HG03520 (cell line): ENCODE measurements around the gene EPHA4.

Experiments used
- ATAC-seq: cut with Tn5 transposase; IDR thresholded peaks from one replicate; pipeline ENCODE4 v1.9.1; 2021; ENCODE audit warnings: mild to moderate bottlenecking, moderate library complexity; ENCODE audit not compliant: unreplicated experiment

Gene EPHA4

DNA sequence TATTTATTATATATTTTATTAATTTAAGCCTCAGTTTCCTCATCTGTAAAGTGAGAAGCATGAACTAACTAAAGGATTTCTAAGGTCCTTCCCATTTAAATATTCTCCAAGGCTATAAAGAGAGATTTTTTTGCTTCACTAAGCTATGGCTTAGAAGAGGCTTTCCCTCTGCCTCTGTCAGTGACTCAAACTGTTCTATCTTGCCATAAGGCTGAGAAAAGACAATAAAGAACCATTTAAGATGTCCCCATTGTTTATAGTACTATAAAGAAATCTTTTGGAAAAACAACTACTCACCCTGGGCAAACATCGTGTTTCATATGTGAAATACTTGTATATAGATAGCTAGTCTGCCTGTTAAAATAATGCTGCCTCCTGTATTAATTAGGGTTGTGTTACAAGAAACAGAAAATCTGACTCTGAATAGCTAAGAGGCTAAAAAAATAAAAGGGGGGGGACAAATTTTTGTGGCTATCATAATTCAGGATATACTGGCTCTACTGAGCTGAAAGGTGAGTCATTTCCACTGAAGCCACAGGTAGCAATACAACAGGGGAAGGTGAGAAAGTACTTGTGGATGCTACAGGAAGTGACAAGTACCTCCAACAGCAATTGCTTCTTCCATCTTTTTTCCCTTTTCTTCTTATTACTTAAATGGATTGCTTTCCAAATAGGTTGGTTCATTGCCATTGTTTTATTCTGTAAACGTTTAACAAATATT lies 25.4 kb downstream of the EPHA4 start:
- no peak for ATAC-seq

DNA sequence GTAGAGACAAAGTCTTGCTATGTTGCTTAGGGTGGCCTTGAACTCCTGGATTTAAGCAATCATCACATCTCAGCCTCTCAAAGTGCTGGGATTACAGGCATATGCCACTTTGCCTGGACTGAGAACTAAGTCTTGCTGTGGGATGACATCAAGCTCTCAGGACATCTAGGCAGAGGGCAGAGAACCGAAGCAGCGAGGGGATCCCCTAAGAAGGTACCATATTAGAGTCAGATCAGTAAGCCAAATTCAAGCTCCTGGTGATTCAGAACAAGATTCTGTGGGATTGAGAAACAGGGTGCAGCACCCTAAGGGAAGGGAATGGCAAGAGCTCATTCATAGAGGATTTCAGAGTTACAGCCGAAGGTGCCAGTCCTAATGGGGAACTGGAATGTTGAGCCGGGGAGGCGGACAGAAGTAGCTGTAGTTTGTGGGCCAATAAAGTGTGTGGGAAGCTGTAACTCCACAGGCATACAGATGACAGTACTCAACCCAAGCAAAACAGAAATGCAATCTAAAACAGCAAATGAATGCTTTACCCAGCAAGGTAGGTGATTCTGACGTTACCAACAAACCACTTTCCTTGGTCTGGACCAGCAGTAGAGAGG lies 30.9 kb downstream of the EPHA4 start:
- no peak for ATAC-seq

DNA sequence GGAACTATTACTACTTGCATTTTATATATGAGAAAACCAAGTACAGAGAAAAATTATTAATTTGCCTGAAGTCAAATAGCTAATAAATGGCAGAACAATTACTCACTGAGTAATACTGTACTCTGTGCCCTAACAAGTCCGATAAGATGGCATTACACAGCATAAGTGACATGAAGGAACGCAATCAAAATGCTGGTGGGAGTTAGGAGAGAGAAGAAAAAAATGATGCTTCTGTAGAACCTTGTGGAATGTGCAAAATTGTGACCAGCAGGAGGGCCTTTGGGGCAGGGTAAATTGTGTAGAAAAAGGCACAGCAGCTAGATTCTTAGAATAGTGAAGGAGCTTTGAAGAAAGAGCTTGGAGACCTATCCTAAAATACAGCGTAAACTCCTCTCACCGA lies 32.9 kb downstream of the EPHA4 start:
- no peak for ATAC-seq

DNA sequence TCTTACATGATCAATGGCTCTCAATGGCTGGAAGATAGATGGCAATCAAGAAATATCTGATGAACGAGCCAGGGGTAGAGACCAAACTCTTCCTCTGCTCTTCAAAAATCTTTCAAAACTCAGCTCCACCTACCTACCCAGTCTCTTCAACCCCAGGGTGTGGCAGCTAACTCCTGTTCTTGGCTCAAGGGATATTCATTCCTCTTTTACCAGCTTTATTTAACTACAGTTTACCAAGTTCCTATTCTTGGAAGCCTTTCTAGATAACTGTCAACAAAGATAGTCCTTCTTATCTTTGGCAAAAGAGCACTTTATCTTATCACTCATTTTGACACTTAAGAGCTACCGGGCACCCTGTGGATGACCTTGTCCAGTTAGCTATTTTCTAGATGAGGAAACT lies 36.3 kb downstream of the EPHA4 start:
- ATAC-seq = no peak

DNA sequence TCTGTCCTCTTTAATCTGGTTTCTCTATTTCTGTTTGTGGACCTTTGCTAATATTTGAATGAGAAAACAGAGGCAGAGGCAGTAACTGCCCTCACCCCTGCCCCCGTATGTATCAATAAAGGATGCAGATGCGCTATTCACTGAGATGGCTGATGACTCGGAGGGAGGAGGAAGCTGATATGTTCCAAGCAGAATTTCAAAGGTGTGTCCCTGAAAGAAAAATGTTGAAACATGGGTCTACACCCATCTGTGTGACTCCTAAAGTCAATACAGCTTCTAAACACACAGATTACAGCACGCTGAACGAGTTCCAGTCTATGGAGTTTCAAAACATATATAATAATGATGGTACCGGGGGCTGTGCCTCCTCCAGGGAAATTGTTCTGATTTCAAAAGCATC lies 38.8 kb downstream of the EPHA4 start:
- no peak for ATAC-seq

DNA sequence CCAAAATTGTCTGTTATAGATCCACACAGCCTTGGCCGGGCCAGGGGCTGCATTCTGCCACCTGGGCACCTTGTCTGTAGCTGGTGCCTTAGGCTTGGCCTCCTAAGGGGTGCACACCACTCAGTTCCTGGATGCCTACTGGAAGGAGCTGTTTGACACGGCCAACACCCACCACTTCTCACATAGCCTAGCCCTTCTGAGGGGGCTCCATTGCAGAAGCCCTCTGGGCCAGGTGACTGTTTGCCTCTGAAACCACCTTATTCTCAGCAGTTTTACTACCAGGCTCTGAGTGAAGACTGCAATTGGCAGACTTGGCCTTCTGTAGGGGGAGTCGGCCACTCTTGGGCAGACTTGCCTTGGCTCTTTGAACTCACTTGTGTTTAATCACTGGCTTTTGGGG lies 39.5 kb downstream of the EPHA4 start:
- ATAC-seq = no peak

DNA sequence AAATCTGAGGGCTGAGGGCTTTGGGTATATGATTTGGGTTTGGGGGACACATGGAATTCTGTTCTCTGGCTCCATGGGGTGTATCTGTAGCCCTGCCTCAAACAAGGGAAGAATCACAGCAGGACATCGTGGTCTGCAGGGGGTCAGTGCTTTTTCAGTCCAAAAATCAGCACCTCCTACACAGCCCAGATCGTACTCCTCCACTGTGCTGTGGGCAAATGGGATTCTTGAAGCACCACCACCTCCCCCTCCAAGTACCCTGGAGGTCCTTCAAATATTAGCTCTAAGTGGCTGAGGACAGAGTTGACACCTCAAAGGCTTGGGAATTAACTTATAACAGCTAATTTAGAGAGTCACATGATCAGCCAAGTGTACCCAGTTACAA lies 41.5 kb downstream of the EPHA4 start:
- ATAC-seq = no peak

DNA sequence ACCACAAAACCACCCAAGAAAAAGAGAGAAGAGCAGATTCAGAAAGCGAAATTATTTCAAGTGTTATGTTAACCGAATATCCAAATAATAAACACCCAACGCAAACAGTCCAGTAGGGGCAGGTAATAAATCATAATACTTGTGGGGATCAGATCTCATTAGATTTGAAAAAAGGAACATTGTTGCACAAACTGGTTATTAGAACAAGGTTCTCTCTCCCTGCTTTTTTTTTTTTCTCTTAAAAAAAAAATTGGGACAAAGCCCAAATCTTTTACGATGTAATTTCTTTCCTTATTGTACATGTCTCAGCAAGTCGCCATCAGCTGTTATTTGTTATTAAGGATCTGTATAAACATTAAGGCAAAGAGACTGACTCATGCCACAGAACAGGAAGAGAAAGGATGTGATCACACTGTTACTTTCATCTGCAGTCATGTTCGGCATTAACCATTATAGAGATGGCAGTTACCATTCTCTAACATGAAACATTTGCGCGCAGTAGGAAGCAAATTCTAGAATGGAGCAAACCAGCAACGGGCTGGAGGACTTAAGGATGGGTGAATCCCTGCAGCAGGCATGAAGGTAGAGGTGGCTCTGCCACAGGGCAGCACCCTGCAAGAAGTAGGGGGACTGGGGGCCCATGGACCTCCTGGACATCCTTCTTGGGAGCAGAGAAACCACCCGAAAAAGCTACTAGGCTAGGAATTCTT lies 42.0 kb downstream of the EPHA4 start:
- no peak for ATAC-seq

DNA sequence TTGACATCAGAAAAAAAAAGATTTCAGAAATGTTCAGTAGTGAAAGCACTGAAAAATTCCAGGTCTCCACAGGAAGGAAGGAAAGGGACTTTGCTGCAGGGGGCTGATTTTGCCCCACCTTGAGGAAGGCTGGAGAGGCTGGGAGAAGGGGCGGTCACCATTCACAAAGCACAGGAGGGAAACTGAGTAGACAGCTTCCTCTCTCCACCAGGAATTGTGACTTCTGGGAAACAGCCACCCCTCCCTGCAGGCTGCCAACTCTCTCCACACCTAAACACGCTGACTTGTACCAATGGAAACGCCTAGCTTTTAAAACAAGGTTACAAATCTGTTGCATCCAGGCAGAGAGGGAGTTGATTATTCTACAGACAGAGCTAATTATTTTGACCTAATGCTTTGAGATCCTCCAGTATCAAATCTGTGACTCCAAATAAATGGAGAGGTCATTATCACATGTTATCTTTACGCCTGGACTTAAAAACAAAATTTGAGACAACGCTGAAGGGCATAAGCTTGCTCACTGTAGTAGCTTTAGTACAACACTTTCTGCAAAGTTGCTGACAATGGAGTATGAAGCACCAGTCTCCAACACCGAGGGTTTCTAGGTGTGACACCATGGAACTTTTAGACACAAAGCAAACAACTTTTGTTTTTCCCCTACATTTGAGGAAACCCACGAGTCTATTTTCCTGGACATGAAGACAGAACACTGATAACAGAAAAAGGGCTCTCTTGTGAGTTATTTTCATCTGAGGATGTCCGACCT lies 42.7 kb downstream of the EPHA4 start:
- no peak for ATAC-seq

DNA sequence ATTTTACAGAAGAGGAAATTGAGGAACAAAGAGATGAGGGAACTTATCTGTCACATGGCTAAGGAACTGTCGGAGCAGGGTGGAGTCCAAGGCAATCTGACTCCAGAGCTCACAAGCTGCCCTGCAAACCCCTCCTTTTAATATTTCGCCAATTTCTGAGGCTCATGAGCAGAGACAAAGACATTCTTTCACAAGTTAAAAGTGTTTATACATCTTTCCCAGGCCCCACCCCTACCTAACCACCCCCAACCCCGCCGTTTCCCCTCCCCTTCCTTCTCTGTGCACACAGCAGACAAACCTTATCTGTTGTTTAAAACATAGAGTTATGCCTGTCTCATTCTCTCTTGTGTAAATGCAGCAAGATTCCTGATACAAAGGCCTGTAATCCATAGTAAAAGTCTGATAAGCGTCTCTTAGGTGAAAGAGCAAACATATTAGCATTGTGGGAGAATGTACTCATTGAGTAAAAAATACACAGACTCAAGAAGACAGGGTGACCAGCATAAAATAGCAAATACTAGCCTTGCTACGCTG lies 44.3 kb downstream of the EPHA4 start:
- ATAC-seq = no peak

DNA sequence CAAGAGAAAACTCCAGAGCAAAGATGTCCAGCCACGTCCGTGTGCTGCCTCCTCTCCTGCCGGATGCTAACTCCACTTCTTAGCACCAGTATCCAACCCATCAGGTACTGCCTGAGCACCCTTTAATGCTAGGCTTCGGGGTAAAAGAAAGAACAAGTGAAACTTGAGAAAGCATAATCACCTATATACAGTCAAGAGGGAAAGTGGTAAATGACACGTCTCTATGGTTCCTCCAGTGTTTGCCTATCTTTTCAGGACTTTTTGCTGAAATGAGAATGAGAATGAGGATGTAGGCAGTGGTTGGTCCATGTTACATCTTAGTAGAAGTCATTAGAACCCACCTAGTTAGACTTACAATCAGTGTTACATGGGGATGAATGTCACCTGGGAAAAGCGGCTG lies 47.9 kb downstream of the EPHA4 start:
- no peak for ATAC-seq

DNA sequence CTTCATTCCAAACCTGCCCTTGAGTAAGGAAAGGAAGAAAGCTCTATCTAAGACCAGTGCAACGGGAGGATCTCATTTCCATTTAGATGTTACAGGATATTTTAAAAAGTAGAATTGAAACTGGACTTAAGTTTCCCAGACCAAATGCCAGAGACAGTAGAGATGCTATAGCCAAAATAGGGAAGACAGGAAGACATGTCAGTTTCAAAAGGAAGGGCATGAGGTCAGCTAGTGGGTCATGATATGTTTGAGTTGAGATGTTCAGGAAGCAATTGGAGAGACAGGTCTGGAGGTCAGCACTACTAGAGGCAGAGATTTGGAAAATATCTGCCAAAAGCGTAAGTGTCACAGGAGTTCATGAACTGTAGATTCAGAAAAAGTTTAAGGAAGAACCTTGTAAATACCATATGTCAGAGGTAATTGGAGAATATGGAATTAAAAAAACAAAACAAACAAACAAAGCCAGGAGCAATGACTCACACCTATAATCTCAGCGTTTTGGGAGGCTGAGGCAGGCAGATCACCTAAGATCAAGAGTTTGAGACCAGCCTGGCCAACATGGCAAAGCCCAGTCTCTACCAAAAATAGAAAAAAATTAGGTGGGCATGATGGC lies 50.8 kb downstream of the EPHA4 start:
- ATAC-seq = no peak

DNA sequence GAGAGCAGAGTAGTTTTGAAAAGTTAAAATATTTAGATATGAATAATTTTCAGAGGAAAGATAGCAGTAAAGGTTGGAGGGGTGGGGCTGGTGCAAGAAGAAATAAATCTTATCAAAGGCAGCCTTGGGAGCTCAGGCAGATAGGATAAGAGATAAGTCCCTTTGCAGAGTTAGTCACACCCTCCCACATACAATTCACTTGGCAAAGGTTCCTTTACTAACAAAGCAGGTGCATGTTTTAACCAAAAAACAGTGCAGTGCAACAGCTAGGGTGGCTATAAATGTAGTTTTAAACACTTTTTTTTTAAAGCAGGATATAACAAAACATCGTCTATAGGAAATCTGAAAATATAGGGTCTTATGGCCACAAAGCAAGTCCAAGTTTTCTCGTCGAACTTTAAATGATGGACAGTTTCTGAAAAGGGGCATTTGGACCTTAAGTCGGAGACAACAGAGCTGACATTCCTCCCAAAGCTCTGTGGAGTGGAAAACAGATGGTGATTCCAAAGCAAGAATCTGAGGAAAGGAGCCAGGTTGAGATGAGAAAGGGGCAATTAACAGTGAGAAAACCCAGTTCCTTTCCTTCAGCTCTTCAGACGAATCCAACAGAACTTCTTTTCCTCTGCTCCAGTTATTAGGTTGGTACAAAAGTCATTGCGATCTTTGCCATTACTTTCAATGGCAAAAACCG lies 53.0 kb downstream of the EPHA4 start:
- no peak for ATAC-seq

DNA sequence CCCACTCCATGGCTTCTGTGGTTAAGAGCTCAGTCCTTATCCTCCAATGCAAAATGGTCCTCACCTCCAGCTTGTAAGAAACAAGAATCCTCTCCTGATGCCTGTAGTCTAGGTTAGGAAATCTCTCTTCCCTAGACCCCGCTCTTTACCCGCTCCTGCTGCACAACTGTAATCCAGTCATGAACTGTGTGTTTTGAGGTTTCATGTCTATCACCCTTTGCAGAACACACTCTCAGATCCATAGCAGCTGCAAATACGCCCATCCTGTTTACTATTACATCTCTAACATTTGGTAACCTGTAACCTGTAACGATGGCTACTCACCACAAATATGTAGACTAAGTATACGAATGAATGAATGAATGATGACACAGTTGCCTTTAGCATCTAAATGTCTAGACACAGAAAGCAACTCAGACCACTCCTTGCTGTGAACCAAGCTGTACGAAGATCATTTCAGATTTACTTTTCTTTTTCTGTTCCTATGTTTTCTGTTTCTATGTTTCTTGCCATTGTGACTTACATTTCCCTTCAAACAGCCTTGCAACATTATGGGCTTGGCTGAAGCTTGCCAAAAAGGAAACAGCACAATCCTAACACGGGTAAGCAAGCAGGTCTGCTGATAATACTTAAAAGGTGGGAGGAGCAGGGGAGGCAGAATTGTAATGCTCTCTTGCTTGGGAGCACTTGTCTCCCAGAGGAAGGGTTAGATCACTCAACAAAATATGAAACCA lies 53.7 kb downstream of the EPHA4 start:
- peak; percentile 67 for ATAC-seq

DNA sequence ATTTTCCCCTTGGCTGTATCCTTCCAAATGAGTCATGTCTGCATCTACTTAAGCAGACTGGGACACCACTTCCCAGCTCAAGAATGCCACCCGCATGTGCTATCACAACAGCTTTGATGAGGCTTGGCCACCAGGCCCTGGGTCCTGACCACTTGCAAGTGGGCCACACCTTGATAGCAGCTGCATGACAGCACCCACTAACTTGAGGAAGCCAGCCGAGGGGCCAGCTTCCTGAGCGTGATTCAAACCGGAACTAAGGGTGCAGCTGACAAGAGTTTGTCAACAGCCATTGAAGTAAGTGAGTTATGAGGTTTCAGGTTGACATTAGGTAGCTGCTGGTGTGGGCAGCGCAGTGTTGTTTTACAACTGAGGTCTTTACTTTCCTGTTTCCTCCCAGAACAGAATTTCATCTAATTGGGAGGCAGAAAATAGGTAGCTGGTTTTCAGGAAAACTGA lies 54.4 kb downstream of the EPHA4 start:
- ATAC-seq = peak; percentile 87

DNA sequence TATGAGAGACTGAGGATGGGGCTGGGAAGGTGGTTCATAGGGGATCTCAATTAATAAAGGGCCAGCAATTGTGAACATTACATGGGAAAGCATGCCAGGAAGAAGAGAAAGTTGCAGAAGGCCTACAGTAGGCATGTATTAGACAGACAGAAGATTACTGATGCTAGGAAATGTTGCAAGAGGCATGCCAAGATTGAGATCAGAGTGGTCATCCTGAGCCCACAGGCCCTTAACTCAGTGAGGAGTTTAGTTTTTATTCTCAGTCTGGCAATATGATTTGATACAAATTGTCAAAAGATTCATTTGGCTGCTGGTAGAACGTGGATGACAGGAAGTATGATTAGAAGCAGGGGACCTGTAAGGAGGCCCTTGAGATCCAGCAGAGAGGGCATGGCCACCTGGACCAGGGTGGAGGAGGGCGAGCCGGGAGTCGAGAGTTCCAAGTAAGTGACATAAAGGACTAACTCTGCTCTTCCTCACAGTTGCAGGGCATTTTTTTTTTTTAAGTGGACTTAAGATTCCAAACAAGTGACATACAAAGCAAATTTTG lies 54.9 kb downstream of the EPHA4 start:
- no peak for ATAC-seq

DNA sequence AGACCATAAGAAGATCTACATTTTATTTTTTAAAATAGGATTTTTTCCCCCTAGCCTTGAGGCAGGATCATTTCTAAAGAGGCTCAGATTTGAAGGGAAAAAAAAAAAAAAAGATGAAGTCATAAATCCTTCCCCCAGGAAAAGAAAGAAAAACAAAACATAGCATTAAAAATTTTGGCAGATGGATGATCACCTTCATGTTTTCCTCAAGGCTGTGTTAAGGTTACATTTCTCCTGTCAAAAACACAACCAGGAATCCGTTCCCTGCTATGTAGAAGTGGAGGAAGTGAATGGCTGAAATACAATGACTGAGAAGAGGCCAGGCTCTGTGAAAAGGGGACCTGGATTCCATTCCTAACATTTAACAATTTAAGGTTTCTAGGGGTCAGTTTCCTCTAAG lies 56.2 kb downstream of the EPHA4 start:
- no peak for ATAC-seq

DNA sequence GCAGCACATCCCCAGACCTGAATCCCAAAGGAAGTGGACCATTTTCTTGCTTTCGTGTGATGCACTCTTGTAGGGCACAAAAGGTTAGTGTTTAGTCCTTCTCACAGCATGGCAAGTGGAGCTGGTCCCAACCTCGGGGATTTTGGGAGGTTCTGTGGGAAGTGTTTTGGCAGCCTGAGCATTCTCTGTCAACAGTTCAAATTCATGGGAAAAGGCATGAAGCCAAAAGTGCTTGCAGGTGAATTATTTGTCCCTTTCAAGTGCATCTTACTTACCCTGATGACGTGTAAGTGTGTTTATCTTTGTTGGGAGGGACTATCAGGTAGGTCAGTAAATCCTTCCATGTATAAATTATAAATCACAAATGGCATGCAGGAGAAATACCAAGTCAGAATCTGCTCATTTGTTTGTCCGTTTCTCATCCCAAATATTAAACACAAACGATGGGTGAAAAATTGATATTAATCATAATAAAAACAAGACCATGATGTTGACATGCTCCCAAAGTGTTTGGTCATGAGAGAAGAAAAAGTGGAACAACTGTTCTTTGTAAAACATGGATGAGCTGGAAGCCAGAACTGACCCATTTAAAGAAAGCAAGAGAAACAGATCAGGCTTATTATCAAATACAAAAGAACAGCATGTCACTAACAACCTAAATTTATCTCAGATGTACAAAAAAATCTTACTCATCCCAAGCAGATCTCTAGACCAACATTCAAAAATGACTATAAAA lies 57.6 kb downstream of the EPHA4 start:
- ATAC-seq = no peak

DNA sequence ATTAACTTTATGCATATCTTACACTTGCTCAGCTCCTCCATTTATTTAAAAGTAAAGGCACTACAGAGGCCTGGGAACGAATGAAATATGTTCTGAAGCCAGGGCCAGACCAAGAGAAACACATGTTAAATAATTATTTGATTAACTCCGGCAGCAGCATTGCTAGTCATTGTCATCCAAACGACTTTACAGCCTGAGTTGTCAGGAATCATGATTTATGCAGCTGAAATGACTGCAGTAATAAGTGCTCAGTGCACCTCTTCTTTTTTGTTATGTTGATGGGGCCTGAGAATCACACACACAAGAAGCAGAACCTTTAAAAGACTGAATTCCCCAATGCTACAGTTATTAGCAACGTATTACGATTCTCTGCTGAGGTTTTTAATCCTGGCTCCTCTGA lies 58.9 kb downstream of the EPHA4 start:
- no peak for ATAC-seq
